NCI-H187 treated with DMSO at 0.1 percent for 48 hours (cell line): ENCODE measurements around the gene DGKQ.
"Not testable (repeated sequence)": the region's sequence is repeated elsewhere in the genome, so short reads cannot be mapped to it uniquely, and the experiment has no call there.

Experiments
- DNase-seq: peaks from one replicate; lab custom pipeline; 2025; lab: John Stamatoyannopoulos, UW

The DGKQ gene

GRCh38 chr4:1010395-1011021 is 37.1 kb upstream of the DGKQ start:
- DNase-seq, result no peak

GRCh38 chr4:1009542-1010394 is 36.4 kb upstream of the DGKQ start:
- DNase-seq, result no peak

- DNase-seq, result no peak
Measured at GRCh38 chr4:1008840-1009541, 35.6 kb upstream of the DGKQ start.

GRCh38 chr4:1006856-1007255 is 33.5 kb upstream of the DGKQ start:
- DNase-seq, result no peak

- DNase-seq, result no peak
Measured at GRCh38 chr4:1004557-1005485, 31.5 kb upstream of the DGKQ start.

GRCh38 chr4:1004071-1004418 is 30.7 kb upstream of the DGKQ start:
- DNase-seq, result no peak

GRCh38 chr4:1003271-1004070 is 30.1 kb upstream of the DGKQ start:
- no peak for DNase-seq

GRCh38 chr4:1002631-1003251 is 29.4 kb upstream of the DGKQ start:
- DNase-seq, result no peak

- no peak for DNase-seq
Measured at GRCh38 chr4:1002131-1002630, 28.8 kb upstream of the DGKQ start.

GRCh38 chr4:1001561-1002130 is 28.3 kb upstream of the DGKQ start:
- DNase-seq, result no peak

- no peak for DNase-seq
Measured at GRCh38 chr4:1000686-1001260, 27.4 kb upstream of the DGKQ start.

GRCh38 chr4:999882-1000425 is 26.6 kb upstream of the DGKQ start:
- no peak for DNase-seq

- DNase-seq, result not testable (repeated sequence)
Measured at GRCh38 chr4:999240-999863, 26.0 kb upstream of the DGKQ start.

- DNase-seq, result no peak
Measured at GRCh38 chr4:998096-998691, 24.8 kb upstream of the DGKQ start.

- DNase-seq, result no peak
Measured at GRCh38 chr4:997375-998071, 24.2 kb upstream of the DGKQ start.

GRCh38 chr4:996997-997374 is 23.6 kb upstream of the DGKQ start:
- DNase-seq, result no peak

- DNase-seq, result no peak
Measured at GRCh38 chr4:996030-996996, 22.9 kb upstream of the DGKQ start.
